Inferior parietal cortex (tissue), 1 donor: ENCODE results near the gene COLGALT1.
"Not testable (repeated sequence)": the region's sequence is repeated elsewhere in the genome, so short reads cannot be mapped to it uniquely, and the experiment has no call there.

ENCODE experiments used
- DNase-seq: peaks from one replicate; pipeline ENCODE4 v3.0.0-alpha.2; 2016; ENCODE audit errors: extremely low spot score

COLGALT1 gene

DNA sequence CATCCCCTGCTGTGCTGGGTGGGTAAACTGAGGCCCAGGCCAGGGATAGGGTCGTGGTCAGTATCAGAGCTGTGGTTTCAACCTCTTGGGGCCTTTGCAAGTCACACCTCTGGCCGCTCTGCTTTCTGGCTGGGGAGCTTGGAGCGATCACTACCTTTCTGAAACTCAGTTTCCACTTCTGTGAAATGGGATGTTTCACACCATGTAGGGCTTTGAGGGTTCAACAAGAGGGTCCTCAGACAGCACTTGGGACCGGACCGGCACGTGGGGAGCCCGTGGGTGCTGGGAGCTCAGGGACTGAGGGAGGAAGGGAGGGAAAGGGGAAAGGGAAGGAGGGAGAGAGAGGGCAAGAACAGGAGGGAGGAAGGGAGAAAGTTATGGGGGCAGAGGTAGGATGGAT is 22.9 kb upstream of the COLGALT1 start:
- DNase-seq = no peak

DNA sequence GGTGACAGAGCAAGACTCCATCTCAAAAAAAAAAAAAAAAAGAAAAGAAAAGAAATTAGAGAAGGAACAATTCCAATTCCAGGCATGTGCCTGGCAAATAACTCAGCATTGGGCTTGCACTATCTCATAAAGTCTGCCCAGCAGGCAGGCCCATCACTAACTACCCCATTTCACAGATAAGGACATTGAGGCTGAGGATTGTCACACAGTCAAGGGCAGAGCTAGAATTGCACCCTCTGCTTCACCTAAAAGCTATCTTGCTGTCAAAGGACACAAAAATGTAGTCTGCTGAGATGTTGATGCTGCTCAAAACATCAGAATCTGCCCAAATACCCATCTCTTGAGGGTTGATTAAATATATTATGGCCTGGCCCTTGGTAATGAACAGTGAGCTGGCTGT is 20.7 kb upstream of the COLGALT1 start:
- DNase-seq = no peak

DNA sequence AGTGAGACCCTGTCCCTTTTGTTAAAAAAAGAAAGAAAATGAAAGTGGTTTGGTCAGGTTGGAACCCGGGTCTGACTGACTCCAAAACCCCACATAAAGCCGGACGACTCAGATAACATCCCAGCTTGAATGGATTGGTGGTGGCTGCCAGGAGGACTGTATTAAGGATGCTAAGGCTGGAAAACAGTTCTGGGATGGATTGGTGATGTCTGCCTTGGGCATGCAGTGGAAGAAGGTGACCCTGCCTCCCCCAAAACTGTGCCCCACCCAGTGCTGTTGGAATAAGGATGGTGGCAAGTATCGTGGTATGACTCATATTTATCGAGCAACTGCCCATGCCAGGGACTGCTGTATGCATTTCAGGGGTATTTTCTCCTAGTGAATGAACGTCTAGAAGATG is 18.5 kb upstream of the COLGALT1 start:
- no peak for DNase-seq

DNA sequence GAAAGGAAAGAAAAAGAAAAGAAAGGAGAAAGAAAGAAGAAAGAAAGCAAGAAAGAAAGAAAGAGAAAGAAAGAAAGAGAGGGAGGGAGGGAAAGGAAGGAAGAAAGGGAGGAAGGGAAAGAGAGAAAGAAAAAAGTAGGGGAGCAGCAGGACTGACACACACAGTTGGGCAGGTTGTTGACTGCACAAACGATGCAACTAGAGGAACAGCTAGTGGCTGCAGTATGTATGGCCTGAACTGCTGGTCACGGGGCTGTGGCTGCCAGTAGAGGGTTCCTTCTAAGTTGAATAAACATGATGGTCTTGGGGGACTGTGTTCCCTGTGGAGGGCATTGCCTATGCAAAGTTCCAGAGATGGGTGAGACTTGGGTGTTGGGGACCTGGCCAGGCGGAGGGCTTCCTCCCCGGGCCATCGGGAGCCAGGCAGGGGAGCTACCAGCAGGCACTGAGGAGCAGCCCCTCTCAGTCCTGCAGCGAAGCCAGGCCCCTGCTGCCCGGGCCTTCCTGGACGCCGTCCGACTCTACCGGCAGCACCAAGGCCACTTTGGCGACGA is 16.7 kb upstream of the COLGALT1 start:
- no peak for DNase-seq

DNA sequence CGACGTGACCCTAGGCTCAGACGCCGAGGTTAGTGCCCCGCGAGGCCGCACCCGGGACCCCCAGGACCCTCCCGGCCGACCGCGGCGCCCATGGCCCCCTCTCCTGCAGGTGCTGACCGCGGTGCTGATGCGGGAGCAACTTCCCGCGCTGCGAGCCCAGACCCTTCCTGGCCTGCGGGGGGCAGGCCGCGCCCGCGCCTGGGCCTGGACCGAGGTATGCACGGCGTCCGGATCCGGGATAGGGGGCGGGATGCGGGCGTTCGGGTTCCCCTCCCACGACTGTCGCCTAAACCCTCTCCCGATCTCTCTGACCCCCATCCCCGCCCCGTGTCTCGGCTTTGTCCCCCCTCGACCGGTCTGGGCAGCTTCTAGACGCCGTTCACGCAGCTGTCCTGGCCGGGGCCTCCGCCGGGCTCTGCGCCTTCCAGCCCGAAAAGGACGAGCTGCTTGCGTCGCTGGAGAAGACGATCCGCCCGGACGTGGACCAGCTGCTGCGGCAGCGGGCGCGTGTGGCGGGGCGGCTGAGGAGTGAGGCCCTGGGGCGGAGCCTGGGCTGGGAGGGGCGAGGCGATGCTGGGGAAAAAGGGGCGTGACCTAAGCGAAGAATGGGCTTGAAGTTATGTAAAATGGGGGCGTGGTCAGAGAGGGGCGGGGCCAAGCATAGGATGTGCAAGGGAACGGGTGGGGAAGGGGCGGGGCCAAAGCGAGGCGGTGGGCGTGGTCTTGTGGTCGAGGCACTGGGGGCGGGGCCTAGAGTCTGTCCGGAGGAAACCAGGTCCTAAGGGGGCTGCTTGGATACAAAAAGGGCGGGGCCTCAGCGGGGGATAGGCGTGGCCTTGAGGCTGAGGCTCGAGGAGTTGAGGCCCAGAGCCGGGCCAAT is 16.0 kb upstream of the COLGALT1 start:
- peak; percentile 72 for DNase-seq

DNA sequence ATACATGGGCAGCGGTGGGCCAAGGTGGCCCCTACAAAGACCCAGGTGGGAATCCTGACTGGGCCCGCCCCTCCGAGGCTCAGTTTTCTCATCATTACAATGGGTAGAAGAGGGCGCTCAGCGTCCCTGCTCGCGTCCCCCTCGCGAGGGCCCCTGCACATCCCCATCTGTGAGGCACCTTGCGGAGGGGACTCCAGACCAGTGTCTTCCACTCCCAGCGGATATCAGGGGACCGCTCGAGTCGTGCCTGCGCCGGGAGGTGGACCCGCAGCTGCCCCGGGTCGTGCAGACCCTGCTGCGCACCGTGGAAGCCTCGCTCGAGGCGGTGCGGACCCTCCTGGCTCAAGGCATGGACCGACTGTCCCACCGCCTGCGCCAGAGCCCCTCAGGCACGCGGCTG is 15.3 kb upstream of the COLGALT1 start:
- no peak for DNase-seq

DNA sequence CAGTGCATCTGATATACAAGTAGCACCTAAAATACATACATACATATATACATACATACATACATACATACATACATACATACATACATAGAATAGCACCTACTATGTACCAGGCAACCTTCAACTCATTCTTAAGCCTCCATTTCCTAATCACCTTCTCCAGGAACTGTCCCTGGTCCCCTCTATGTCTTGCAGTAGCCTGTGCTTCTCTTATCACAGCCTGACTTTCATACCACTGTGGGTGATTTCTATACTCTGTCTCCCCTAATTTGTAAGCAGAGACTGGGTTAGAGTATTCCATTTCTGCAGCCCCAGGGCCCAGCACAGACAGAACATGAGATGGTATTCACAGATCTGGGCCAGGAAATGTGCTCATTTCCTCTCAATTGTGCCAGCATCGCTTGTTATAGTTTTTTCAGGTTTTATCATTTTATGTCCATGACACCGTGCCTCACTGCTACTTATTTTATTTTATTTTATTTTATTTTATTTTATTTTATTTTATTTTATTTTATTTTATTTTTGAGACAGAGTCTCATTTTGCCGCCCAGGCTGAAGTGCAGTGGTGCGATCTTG is 14.2 kb upstream of the COLGALT1 start:
- no peak for DNase-seq

DNA sequence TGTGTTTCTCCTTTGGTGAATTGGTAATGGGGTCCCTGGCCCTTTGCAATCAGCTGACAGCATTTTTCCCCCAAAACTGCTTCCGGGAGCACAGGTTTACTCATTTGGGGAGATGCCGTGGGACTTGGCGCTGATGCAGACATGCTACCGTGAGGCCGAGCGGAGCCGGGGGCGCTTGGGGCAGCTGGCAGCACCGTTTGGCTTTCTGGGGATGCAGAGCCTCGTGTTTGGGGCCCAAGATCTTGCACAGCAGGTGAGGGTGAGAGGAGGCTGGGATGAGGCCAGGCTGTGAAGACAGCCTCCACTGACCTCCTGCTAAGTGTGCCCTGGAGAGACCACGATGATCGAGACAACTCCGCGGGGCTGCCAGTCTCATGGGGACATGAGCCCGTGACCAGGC is 13.4 kb upstream of the COLGALT1 start:
- no peak for DNase-seq

DNA sequence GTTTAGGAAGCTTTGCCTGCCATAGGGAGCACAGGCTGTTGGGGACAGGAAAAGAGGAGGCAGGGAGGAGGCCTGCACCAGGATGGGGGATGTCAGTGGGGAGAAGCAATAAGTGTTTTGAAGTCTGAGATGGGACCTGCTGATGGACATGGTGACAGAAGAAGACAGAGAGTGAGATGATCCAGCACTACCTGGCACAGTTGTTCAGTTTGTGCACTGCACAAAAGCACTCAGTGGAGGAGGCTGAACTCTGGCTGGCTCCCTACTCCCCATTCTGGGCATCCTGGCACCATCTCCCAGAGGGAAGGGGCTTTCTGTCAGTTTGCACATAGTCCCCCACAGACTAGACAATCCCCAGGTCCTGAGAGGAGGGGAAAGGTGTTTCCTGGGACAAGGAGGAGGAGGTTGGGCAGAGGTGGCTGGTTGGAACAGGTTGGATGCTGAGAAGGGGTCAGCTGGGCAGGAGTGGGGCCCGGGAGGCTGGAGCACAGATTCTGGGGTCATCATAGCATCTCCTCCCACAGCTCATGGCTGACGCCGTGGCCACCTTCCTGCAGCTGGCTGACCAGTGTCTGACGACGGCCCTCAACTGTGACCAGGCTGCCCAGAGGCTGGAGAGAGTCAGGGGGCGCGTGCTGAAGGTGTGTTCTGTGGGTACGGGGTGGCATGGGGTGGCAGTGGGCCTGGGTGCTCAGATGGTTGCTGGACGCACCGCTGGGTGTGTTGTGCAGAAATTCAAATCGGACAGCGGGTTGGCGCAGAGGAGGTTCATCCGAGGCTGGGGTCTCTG is 12.5 kb upstream of the COLGALT1 start:
- DNase-seq = no peak

DNA sequence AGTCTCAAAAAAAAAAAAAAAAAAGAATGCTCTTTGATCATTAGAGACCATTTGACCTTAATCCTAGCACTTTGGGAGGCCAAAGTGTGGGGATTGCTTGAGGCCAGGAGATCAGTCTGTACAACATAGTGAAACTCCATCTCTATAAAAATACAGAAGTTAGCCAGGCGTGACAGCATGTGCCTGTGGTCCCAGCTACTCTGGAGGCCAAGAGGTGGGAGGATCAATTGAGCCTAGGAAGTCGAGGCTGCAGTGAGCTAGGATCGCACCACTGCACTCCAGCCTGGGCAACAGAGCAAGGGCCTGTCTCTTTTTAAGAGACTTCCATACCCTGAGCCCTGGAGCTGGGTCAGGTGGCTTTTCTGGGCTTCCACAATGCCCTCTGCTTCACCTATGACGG is 11.5 kb upstream of the COLGALT1 start:
- DNase-seq = no peak

DNA sequence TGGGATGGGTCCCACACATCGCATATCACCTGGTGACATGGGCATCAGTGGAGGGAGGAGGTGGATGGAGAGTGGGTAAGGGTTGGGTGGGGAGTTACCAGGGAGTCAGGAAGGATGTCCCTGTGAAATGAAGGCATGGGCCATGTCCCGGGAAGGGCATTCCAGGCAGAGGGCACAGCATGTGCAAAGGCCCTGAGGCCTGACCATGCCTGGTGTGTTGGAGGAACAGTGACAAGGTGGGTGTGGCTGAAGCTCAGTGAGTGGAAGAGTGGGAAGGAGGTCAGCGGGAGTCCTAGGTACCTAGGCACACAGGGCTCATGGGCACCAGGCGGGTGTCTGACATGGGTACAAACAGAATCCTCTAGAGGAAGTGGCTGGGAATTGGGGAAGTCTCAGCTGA is 11.0 kb upstream of the COLGALT1 start:
- no peak for DNase-seq

DNA sequence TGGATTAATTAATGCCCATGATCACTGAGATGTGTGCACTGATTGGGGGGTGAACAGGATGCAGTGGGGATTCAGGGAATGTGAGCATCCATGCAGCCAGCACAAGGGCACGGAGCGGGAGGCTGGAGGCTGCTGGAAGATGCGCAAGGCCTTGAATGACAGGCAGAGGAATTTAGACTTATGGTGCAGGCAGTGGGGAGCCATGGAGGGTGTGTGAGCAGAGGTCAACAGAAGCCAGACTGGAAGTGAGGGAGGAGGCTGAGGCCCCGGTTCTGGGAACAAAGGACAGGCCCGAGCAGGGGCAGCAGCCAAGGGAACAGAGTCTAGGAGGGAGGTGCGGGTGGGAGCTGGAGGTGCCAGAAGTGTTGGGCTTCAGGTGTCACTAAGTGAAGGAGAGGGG is 7.3 kb upstream of the COLGALT1 start:
- no peak for DNase-seq

DNA sequence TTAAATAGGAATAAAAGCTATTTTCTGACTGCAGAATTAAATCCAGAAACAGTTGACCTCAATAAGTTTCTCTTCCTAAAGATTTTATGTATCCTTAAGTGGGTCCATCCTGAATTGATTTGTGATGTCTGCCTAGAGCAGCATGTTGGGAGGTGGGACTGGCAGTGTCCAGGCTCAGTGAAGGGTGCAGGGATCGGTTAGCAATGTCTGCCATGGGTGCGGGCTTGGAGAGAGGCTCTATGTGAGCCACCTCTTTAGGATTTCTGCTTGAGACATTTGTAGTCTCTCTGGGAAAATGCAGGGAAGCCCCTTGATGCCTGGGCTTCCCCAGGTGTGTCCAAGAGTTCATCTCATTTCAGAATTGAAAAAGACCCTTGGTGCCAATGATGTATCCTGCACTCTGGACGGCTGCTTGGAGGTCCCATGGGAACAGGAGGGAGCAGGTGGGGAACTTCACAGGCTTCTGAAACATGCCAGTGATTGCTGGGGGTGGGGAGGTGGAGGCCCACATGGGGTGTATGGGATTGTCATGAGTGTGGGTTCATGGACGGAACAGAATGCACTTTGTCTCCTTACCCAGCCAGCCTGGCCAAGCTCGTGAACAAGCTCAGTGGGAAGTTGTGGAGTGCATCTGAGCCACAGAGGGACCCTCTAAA is 6.2 kb upstream of the COLGALT1 start:
- DNase-seq = no peak

DNA sequence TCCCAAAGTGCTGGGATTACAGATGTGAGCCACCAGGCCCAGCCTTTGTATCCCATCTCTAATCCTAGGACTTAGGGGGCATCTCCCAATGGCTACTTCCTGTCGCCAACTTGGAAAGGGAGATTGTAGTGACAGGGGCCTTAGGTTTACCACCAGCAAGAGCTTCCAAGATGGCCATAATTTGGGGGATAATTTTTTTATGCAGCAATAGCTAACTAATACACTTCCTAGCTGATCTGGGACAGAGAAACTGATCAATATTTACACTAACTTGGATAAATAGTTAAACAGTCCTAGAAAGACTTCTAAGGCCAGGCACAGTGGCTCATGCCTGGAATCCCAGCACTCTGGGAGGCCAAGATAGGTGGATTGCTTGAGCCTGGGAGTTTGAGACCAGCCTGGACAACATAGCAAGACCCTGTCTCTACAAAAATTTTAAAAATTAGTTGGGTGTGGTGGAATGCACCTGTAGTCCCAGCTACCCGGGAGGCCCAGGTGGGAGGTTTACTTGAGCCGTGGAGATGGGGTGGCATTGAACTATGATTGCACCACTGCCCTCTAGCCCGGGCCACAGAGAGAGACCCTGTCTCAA is 5.3 kb upstream of the COLGALT1 start:
- no peak for DNase-seq

DNA sequence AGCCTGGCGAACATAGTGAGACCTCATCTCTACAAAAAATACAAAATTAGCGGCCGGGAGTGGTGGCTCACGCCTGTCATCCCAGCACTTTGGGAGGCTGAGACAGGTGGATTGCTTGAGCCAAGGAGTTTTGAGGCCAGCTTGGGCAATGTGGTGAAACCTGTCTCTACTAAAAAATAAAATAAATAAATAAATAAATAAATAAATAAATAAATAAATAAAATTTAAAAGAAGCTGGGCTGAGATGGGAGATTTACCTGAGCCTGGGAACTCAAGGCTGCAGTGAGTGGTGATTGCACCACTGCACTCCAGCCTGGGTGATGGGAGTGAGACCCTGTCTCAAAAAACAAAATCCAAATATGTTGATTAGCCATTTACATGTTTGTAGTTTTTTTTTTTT is 2.7 kb upstream of the COLGALT1 start:
- not testable (repeated sequence) for DNase-seq

DNA sequence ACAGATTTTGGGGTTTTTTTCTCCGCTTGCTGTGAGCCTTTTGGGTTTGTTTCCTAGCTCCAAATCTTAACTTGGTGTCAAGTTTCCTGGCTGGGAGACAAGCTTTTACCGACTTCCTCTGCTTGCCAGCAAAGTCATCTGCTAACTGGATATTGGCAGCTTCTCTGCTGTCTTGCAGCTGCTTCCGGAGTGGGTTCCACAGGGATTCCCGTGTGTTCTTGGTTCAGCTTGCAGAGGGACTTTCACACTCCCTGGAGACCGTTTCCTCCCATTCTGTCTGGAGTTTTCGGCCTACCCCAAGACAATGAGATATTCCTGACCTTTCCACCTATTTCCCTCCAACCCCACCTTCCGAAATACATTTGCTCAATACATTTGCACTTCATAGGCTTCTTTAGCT is 2.2 kb upstream of the COLGALT1 start:
- DNase-seq = peak; percentile 44

DNA sequence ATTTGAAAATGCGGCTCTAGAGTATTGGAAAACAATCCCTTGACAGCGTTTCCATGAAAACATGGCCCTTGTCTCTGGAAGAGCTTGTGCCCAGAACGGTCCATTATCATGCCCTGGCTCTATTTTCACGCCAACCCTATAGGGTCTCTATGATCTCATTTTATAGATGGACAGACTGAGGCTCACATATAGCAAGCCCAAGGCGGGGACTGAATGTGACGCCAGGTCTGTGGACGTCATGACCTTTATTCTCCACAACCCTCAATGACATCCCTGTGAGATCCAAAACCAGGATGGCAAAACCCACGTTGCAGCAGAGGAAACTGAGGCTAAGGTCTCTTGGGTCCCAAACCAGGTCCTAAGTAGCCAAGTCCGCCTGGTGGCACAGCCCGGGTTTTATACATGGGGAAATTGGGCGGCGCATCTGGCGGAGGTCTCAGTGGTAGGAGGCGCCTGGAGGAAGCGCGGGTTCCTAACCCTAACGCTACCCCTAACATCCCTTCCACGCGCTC is 425 bp upstream of the COLGALT1 start:
- DNase-seq = no peak

DNA sequence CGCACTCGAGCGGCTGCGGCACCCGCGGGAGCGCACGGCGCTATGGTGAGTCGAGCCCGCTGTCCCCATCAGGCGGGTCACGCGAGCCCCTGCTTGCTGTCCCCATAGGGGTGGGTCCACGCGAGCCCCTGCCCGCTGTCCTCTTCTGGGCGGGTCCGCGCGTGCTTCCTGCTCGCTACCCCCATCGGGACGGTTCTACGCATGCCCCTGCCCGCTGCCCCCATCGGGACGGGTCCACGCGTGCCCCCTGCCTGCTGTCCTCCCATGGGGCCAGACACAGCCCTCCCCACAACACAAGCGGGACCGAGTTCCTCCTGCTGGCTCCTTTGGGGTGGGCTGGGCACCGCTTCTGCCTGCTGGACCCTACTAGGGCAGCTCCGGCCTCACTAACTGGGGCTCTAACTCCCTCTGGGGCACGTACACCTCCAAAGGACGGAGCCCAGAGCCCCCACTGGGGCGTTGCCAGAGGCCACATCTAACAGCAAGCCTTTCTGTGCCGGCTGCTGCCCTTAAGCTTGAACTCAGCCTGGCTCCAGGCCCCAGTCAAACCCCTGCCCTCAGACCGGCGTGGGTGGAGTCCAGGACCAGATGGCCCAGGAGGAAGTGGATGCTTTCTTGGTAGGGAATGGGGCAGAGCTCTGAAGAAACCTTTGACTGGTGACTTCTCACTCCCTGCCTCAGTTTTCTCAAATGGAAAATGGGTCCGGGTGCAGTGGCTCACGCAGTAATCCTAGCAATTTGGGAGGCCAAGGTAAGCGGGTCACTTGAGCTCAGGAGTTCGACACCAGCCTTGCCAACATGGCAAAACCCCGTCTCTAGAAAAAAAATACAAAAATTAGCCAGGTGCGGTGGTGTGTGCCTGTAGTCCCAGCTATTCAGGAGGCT is 722 bp downstream of the COLGALT1 start:
- no peak for DNase-seq

DNA sequence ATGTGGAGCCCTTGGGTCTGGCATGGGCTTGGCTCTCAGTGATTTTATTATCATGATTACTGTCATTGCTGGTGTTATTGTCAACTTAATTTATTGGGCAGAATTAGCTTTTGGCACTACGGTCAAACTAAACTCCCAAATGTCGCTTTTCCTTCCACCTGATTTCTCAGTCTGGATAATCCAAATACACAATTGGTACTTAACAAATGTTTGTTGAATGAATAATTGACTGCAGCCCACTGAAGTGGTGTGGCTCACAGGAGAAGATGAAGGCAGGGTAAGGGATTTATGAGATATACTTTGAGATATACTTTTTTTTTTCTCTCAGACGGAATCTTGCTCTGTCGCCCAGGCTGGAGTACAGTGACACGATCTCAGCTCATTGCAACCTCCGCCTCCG is 1.5 kb downstream of the COLGALT1 start:
- no peak for DNase-seq

DNA sequence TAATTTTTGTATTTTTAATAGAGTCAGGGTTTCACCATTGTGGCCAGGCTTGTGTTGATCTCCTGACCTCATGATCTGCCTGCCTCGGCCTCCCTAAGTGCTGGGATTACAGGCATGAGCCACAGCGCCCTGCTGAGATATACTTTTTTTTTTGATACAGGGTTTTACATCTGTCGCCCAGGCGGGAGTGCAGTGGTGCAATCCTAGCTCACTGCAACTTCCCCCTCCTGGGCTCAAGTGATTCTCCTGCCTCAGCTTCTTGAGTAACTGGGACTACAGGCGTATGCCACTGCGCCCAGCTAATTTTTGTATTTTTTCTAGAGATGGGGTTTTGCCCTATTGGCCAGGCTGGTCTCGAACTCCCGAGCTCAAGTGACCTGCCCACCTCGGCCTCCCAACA is 2.0 kb downstream of the COLGALT1 start:
- no peak for DNase-seq
